Karpas-422 (cell line): Measurements from ENCODE around the gene ANKS1B. TPM values are rescaled to one million over a fixed set of nuclear protein-coding genes. Genes with fewer than 3 reads are reported as not detected.

Experiments used
- DNase-seq: peaks from one replicate; pipeline ENCODE4 v3.0.0-alpha.2; 2015
- H2AFZ ChIP-seq: fragments of 200-600 bp; sonication (generic); 2 replicates; pipeline ENCODE4 v1.6.1; 2014; ENCODE audit warnings: antibody characterized with exemption, low read length, mixed read lengths
- H3K27ac ChIP-seq: fragments of 200-600 bp; sonication (generic); 2 replicates; pipeline ENCODE4 v1.5.1; 2014; ENCODE audit warnings: mild to moderate bottlenecking, low read length, moderate library complexity
- H3K27me3 ChIP-seq: fragments of 200-600 bp; sonication (generic); 2 replicates; pipeline ENCODE4 v1.6.1; 2014; ENCODE audit warnings: low read length, mixed read lengths
- H3K36me3 ChIP-seq: fragments of 200-600 bp; sonication (generic); 2 replicates; pipeline ENCODE4 v1.6.1; 2014; ENCODE audit warnings: low read length, mixed read lengths; ENCODE audit not compliant: insufficient read depth
- H3K4me1 ChIP-seq: fragments of 200-600 bp; sonication (generic); 2 replicates; pipeline ENCODE4 v1.6.1; 2014; ENCODE audit warnings: mild to moderate bottlenecking, low read length, mixed read lengths
- H3K4me2 ChIP-seq: fragments of 200-600 bp; sonication (generic); 2 replicates; pipeline ENCODE4 v1.6.1; 2014; ENCODE audit warnings: low read length, low read depth, mild to moderate bottlenecking; ENCODE audit not compliant: poor library complexity, severe bottlenecking
- H3K4me3 ChIP-seq: fragments of 200-600 bp; sonication (generic); 2 replicates; pipeline ENCODE4 v1.5.1; 2014; ENCODE audit warnings: mild to moderate bottlenecking, antibody characterized with exemption, low read length, mixed read lengths
- H3K79me2 ChIP-seq: fragments of 200-600 bp; sonication (generic); 2 replicates; pipeline ENCODE4 v1.6.1; 2014; ENCODE audit warnings: mild to moderate bottlenecking, low read length, mixed read lengths
- H3K9ac ChIP-seq: fragments of 200-600 bp; sonication (generic); 2 replicates; pipeline ENCODE4 v1.6.0; 2014; ENCODE audit warnings: low read length
- H3K9me2 ChIP-seq: fragments of 200-600 bp; sonication (generic), shearing (Covaris generic); replicated peaks from 2 replicates; pipeline ENCODE4 v1.6.0; 2014; ENCODE audit warnings: mild to moderate bottlenecking, low read length, moderate library complexity; ENCODE audit not compliant: insufficient read depth
- H3K9me3 ChIP-seq: fragments of 300-700, 200-600 bp; sonication (generic); 2 replicates; pipeline ENCODE4 v1.6.1; 2014; ENCODE audit warnings: low read length, mixed read lengths
- H4K20me1 ChIP-seq: fragments of 200-600 bp; sonication (generic); 2 replicates; pipeline ENCODE4 v1.6.1; 2014; ENCODE audit warnings: mild to moderate bottlenecking, antibody characterized with exemption, low read length, low read depth; ENCODE audit not compliant: insufficient read depth
- total RNA-seq: library from RNA; depleted of rRNA; stranded (reverse); fragments of >200 nt; shearing (Covaris generic); gene quantifications from 2 replicates; pipeline ENCODE4 v1.2.3, GENCODE V29; 2014; ENCODE audit warnings: low replicate concordance

ANKS1B gene
- total RNA-seq, 1 experiment from 2014 or later, result 23.4 TPM

GRCh38 chr12:99765469-99766114, 219.1 kb downstream of the ANKS1B start:
- H3K9me3 ChIP-seq, result no peaks in the 10 kb centered on the region

GRCh38 chr12:99759444-99759843, 225.3 kb downstream of the ANKS1B start:
- H3K4me3 ChIP-seq, result no peak overlapping the region
- H3K36me3 ChIP-seq, result peaks cover under 1% of the 10 kb centered on the region; the same call in 1 of the 2 replicates
- H3K9me2 ChIP-seq, result no peaks in the 10 kb centered on the region
- no peak for DNase-seq
- peak overlapping the region; percentile 38 for H3K4me2 ChIP-seq
- H3K9me3 ChIP-seq, result no peaks in the 10 kb centered on the region
- H2AFZ ChIP-seq, result peak overlapping the region; percentile 85
- peak overlapping the region; percentile 18 for H3K9ac ChIP-seq
- no peaks in the 10 kb centered on the region for H3K27me3 ChIP-seq
- peaks cover 53% of the 10 kb centered on the region for H3K4me1 ChIP-seq
- no peaks in the 10 kb centered on the region for H3K79me2 ChIP-seq
- H3K27ac ChIP-seq, result peak overlapping the region; percentile 40
- H4K20me1 ChIP-seq, result no peaks in the 10 kb centered on the region

More at GRCh38 chr12:99765469-99766114, 219.1 kb downstream of the ANKS1B start:
- no peak overlapping the region for H3K4me3 ChIP-seq
- no peaks in the 10 kb centered on the region for H4K20me1 ChIP-seq
- no peak for DNase-seq
- H3K27ac ChIP-seq, result peak overlapping the region; percentile 91
- H3K4me1 ChIP-seq, result peaks cover 54% of the 10 kb centered on the region
- H3K9me2 ChIP-seq, result no peaks in the 10 kb centered on the region
- no peaks in the 10 kb centered on the region for H3K36me3 ChIP-seq
- H3K9ac ChIP-seq, result peak overlapping the region; percentile 49; the same call in 1 of the 2 replicates
- peak overlapping the region; percentile 1; the same call in 1 of the 2 replicates for H2AFZ ChIP-seq
- no peaks in the 10 kb centered on the region for H3K79me2 ChIP-seq
- no peaks in the 10 kb centered on the region for H3K27me3 ChIP-seq
- peak overlapping the region; percentile 56 for H3K4me2 ChIP-seq

- peaks cover 53% of the 10 kb centered on the region for H3K4me1 ChIP-seq
- H3K9me3 ChIP-seq, result no peaks in the 10 kb centered on the region
- H3K79me2 ChIP-seq, result no peaks in the 10 kb centered on the region
- H3K36me3 ChIP-seq, result peaks cover 5% of the 10 kb centered on the region; the same call in 1 of the 2 replicates
- peak overlapping the region; percentile 85 for H2AFZ ChIP-seq
- no peak for DNase-seq
- no peaks in the 10 kb centered on the region for H3K27me3 ChIP-seq
- no peak overlapping the region for H3K4me3 ChIP-seq
- peak overlapping the region; percentile 18 for H3K9ac ChIP-seq
- no peaks in the 10 kb centered on the region for H4K20me1 ChIP-seq
- peak overlapping the region; percentile 40 for H3K27ac ChIP-seq
- no peaks in the 10 kb centered on the region for H3K9me2 ChIP-seq
- peak overlapping the region; percentile 38 for H3K4me2 ChIP-seq
Measured at GRCh38 chr12:99758997-99759396, 225.7 kb downstream of the ANKS1B start.

GRCh38 chr12:99752740-99753139, 232.0 kb downstream of the ANKS1B start:
- Histone ChIP-seq H3K4me3 (no peak overlapping the region), H3K9me2 (no peaks in the 10 kb centered on the region), H3K9ac (no peak overlapping the region), H2AFZ (no peak overlapping the region), H3K27me3 (no peaks in the 10 kb centered on the region), H3K79me2 (no peaks in the 10 kb centered on the region), H4K20me1 (no peaks in the 10 kb centered on the region), H3K27ac (0 out of 2 replicates have a peak overlapping the region, but pooled peaks have one; percentile 2), H3K4me2 (no peak overlapping the region), H3K4me1 (peaks cover 31% of the 10 kb centered on the region), H3K36me3 (peaks cover 5% of the 10 kb centered on the region; the same call in 1 of the 2 replicates), H3K9me3 (peaks cover 4% of the 10 kb centered on the region)
- no peak for DNase-seq

GRCh38 chr12:99746538-99746937, 238.2 kb downstream of the ANKS1B start:
- Histone ChIP-seq H3K36me3 (no peaks in the 10 kb centered on the region), H3K27me3 (no peaks in the 10 kb centered on the region), H3K9me2 (no peaks in the 10 kb centered on the region), H3K27ac (peak overlapping the region; percentile 100), H3K9ac (peak overlapping the region; percentile 42; the same call in 1 of the 2 replicates), H3K4me2 (peak overlapping the region; percentile 49), H3K4me1 (peaks cover 66% of the 10 kb centered on the region), H2AFZ (no peak overlapping the region), H4K20me1 (no peaks in the 10 kb centered on the region), H3K9me3 (no peaks in the 10 kb centered on the region), H3K4me3 (no peak overlapping the region), H3K79me2 (no peaks in the 10 kb centered on the region)
- DNase-seq, result peak; percentile 75

- Histone ChIP-seq H3K27ac (peak overlapping the region; percentile 100), H4K20me1 (no peaks in the 10 kb centered on the region), H3K79me2 (no peaks in the 10 kb centered on the region), H3K27me3 (no peaks in the 10 kb centered on the region), H3K36me3 (no peaks in the 10 kb centered on the region), H3K4me1 (peaks cover 66% of the 10 kb centered on the region), H3K4me3 (no peak overlapping the region), H3K9me2 (no peaks in the 10 kb centered on the region), H3K9me3 (no peaks in the 10 kb centered on the region), H2AFZ (no peak overlapping the region), H3K9ac (peak overlapping the region; percentile 1; the same call in 1 of the 2 replicates), H3K4me2 (peak overlapping the region; percentile 9)
- no peak for DNase-seq
Measured at GRCh38 chr12:99745895-99746294, 238.8 kb downstream of the ANKS1B start.

- H3K4me2 ChIP-seq, result peak overlapping the region; percentile 62
- peaks cover 72% of the 10 kb centered on the region for H3K4me1 ChIP-seq
- H3K36me3 ChIP-seq, result no peaks in the 10 kb centered on the region
- peak overlapping the region; percentile 59 for H3K9ac ChIP-seq
- H3K79me2 ChIP-seq, result no peaks in the 10 kb centered on the region
- peak; percentile 65 for DNase-seq
- H3K27me3 ChIP-seq, result no peaks in the 10 kb centered on the region
- no peaks in the 10 kb centered on the region for H3K9me2 ChIP-seq
- no peaks in the 10 kb centered on the region for H4K20me1 ChIP-seq
- H3K9me3 ChIP-seq, result no peaks in the 10 kb centered on the region
- peak overlapping the region; percentile 100 for H3K27ac ChIP-seq
- H2AFZ ChIP-seq, result no peak overlapping the region
- peak overlapping the region; percentile 14; the same call in 1 of the 2 replicates for H3K4me3 ChIP-seq
Measured at GRCh38 chr12:99745121-99745520, 239.6 kb downstream of the ANKS1B start.

- H3K27me3 ChIP-seq, result no peaks in the 10 kb centered on the region
- H3K27ac ChIP-seq, result peak overlapping the region; percentile 47
- H2AFZ ChIP-seq, result no peak overlapping the region
- DNase-seq, result no peak
- no peaks in the 10 kb centered on the region for H3K9me3 ChIP-seq
- H3K36me3 ChIP-seq, result no peaks in the 10 kb centered on the region
- peak overlapping the region; percentile 27 for H3K4me2 ChIP-seq
- H4K20me1 ChIP-seq, result no peaks in the 10 kb centered on the region
- no peak overlapping the region for H3K4me3 ChIP-seq
- no peak overlapping the region for H3K9ac ChIP-seq
- peaks cover 61% of the 10 kb centered on the region for H3K4me1 ChIP-seq
- H3K79me2 ChIP-seq, result no peaks in the 10 kb centered on the region
- no peaks in the 10 kb centered on the region for H3K9me2 ChIP-seq
Measured at GRCh38 chr12:99736760-99737269, 247.9 kb downstream of the ANKS1B start.
